HEK293 (cell line): ENCODE data around the gene SBSN.

Experiments
- AEBP2 ChIP-seq: fragments of 450-650 bp; formaldehyde crosslinking; IDR thresholded peaks from 2 replicates; pipeline ENCODE4 v1.5.1; 2016; ENCODE audit warnings: missing biosample characterization, missing genetic modification characterization, borderline replicate concordance
- INSM2 ChIP-seq: fragments of 450-650 bp; formaldehyde crosslinking; IDR thresholded peaks from 2 replicates; pipeline ENCODE4 v1.5.1; 2016; ENCODE audit warnings: missing biosample characterization, missing genetic modification characterization
- KLF10 ChIP-seq: fragments of 450-650 bp; IDR thresholded peaks from 2 replicates; pipeline ENCODE4 v1.5.1; 2018; ENCODE audit warnings: missing biosample characterization, mild to moderate bottlenecking, missing genetic modification characterization
- TSHZ1 ChIP-seq: fragments of 450-650 bp; formaldehyde crosslinking; IDR thresholded peaks from 2 replicates; pipeline ENCODE4 v1.5.1; 2016; ENCODE audit warnings: missing biosample characterization, missing genetic modification characterization, borderline replicate concordance
- WT1 ChIP-seq: fragments of 450-650 bp; formaldehyde crosslinking; IDR thresholded peaks from 2 replicates; pipeline ENCODE4 v1.5.1; 2016; ENCODE audit warnings: missing biosample characterization, missing genetic modification characterization
- YY1 ChIP-seq: fragments of 450-650 bp; formaldehyde crosslinking; IDR thresholded peaks from 2 replicates; pipeline ENCODE4 v1.5.1; 2018; ENCODE audit warnings: missing biosample characterization, missing genetic modification characterization
- ZBTB1 ChIP-seq: fragments of 450-650 bp; formaldehyde crosslinking; IDR thresholded peaks from 2 replicates; pipeline ENCODE4 v1.5.1; 2016; ENCODE audit warnings: missing biosample characterization, missing genetic modification characterization
- ZBTB21 ChIP-seq: fragments of 450-650 bp; formaldehyde crosslinking; IDR thresholded peaks from 2 replicates; pipeline ENCODE4 v1.5.1; 2017; ENCODE audit warnings: missing biosample characterization, missing genetic modification characterization
- ZBTB49 ChIP-seq: fragments of 450-650 bp; formaldehyde crosslinking; IDR thresholded peaks from 2 replicates; pipeline ENCODE4 v1.5.1; 2016; ENCODE audit warnings: missing biosample characterization, missing genetic modification characterization, low read depth
- ZEB2 ChIP-seq: fragments of 450-650 bp; formaldehyde crosslinking; IDR thresholded peaks from 2 replicates; pipeline ENCODE4 v1.5.1; 2016; ENCODE audit warnings: missing biosample characterization, missing genetic modification characterization
- ZFP3 ChIP-seq: fragments of 450-650 bp; formaldehyde crosslinking; IDR thresholded peaks from 2 replicates; pipeline ENCODE4 v1.5.1; 2016; ENCODE audit warnings: low read depth, missing biosample characterization, missing genetic modification characterization
- ZIC2 ChIP-seq: fragments of 450-650 bp; formaldehyde crosslinking; IDR thresholded peaks from 2 replicates; pipeline ENCODE4 v1.5.1; 2016; ENCODE audit warnings: missing biosample characterization, missing genetic modification characterization
- ZNF155 ChIP-seq: fragments of 450-650 bp; formaldehyde crosslinking; IDR thresholded peaks from 2 replicates; pipeline ENCODE4 v1.5.1; 2016; ENCODE audit warnings: missing biosample characterization, missing genetic modification characterization
- ZNF2 ChIP-seq: fragments of 450-650 bp; formaldehyde crosslinking; IDR thresholded peaks from 2 replicates; pipeline ENCODE4 v1.5.1; 2016; ENCODE audit warnings: missing biosample characterization, missing genetic modification characterization
- ZNF221 ChIP-seq: fragments of 450-650 bp; formaldehyde crosslinking; IDR thresholded peaks from 2 replicates; pipeline ENCODE4 v1.5.1; 2017; ENCODE audit warnings: missing biosample characterization, missing genetic modification characterization, borderline replicate concordance
- ZNF24 ChIP-seq: fragments of 450-650 bp; formaldehyde crosslinking; IDR thresholded peaks from 2 replicates; pipeline ENCODE4 v1.5.1; 2016; ENCODE audit warnings: missing biosample characterization, missing genetic modification characterization
- ZNF274 ChIP-seq, 2 experiments: fragments of 200-500 bp in 1 of 2; fragments of 450-650 bp in 1 of 2; sonication (Bioruptor generic) in 1 of 2; formaldehyde crosslinking in 1 of 2; IDR thresholded peaks; 2 replicates each; pipeline versions ENCODE4 v1.5.1 to v1.6.1; 2014 to 2016; ENCODE audit warnings: borderline replicate concordance in 1 of 2, inconsistent platforms in 1 of 2, low read length in 1 of 2, missing biosample characterization in 1 of 2, missing genetic modification characterization in 1 of 2
- ZNF518A ChIP-seq: fragments of 450-650 bp; formaldehyde crosslinking; conservative IDR thresholded peaks from 2 replicates; pipeline ENCODE4 v1.5.1; 2016; ENCODE audit warnings: low read depth, missing biosample characterization, missing genetic modification characterization
- ZNF596 ChIP-seq: fragments of 450-650 bp; IDR thresholded peaks from 2 replicates; pipeline ENCODE4 v1.5.0; 2018; ENCODE audit warnings: missing biosample characterization, mild to moderate bottlenecking, missing genetic modification characterization, moderate library complexity
- ZNF623 ChIP-seq: fragments of 450-650 bp; formaldehyde crosslinking; IDR thresholded peaks from 2 replicates; pipeline ENCODE4 v1.5.1; 2016; ENCODE audit warnings: missing biosample characterization, missing genetic modification characterization
- ZNF660 ChIP-seq: fragments of 450-650 bp; IDR thresholded peaks from 2 replicates; pipeline ENCODE4 v1.5.1; 2018; ENCODE audit warnings: missing biosample characterization, mild to moderate bottlenecking, missing genetic modification characterization

The SBSN gene

GRCh38 chr19:35545001-35545854 lies 17.1 kb upstream of the SBSN start, which contains the start of gene TMEM147 (continued):
- no peak for TF ChIP-seq ZNF274 (IDR thresholded peaks at IDR 0.05; ENCODE audit: low read length)
- no peak for TF ChIP-seq ZNF274 (tag by site-specific recombination; IDR thresholded peaks at IDR 0.05; ENCODE audit: borderline replicate concordance)
- peak; percentile 82; the same call in 1 of the 2 replicates for TF ChIP-seq ZNF2 (tag by site-specific recombination)
- no peak; the same call in 1 of the 2 replicates for TF ChIP-seq KLF10
- peak; percentile 51; the same call in 1 of the 2 replicates for TF ChIP-seq TSHZ1 (tag by site-specific recombination)
- TF ChIP-seq ZNF24 (tag by site-specific recombination): peak; percentile 80; the same call in 1 of the 2 replicates
- TF ChIP-seq ZEB2: peak; percentile 95
- TF ChIP-seq ZNF155 (tag by site-specific recombination): no peak
- TF ChIP-seq ZNF596 (tag by site-specific recombination): 0 out of 2 replicates have a peak, but pooled peaks have one; percentile 35
- peak; percentile 51 for TF ChIP-seq ZBTB1
- TF ChIP-seq ZNF518A (tag by site-specific recombination): peak; percentile 62; the same call in 1 of the 2 replicates
- no peak; the same call in 1 of the 2 replicates for TF ChIP-seq ZBTB49
- TF ChIP-seq ZNF660 (tag by site-specific recombination): peak; percentile 98
- no peak for TF ChIP-seq ZNF221
- peak; percentile 27; the same call in 1 of the 2 replicates for TF ChIP-seq INSM2
- TF ChIP-seq AEBP2: no peak; the same call in 1 of the 2 replicates
- TF ChIP-seq ZNF623 (tag by site-specific recombination): peak; percentile 6; the same call in 1 of the 2 replicates
- TF ChIP-seq ZIC2: peak; percentile 90
- TF ChIP-seq YY1: peak; percentile 88
- TF ChIP-seq WT1 (tag by site-specific recombination): peak; percentile 89
- peak; percentile 95 for TF ChIP-seq ZBTB21 (tag by site-specific recombination)
- TF ChIP-seq ZFP3: 0 out of 2 replicates have a peak, but pooled peaks have one; percentile 32
